HPDE6-E6E7 (cell line): ENCODE data around the gene FMN1.

Experiments
- DNase-seq: peaks from one replicate; pipeline ENCODE4 v3.0.0; 2011; ENCODE audit warnings: missing footprints; ENCODE audit errors: extremely low spot score

Gene FMN1

DNA sequence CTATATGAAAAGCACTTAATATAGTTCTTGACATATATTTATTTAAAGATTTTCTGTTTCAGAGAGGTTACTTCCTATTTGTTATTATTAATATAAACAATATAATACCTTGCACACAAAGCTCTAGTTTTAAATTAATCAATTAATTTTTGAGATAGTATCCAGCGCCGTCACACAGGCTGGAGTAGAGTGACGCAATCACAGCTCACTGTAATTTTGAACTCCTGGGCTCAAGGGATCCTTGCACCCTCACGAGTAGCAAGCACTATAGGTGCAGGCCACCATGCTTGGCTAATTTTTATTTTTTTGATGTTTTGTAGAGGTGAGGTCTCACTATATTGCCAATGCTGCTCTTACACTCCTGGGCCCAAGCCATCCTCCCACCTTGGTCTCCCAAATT, 267.4 kb downstream of the FMN1 start:
- DNase-seq = no peak

DNA sequence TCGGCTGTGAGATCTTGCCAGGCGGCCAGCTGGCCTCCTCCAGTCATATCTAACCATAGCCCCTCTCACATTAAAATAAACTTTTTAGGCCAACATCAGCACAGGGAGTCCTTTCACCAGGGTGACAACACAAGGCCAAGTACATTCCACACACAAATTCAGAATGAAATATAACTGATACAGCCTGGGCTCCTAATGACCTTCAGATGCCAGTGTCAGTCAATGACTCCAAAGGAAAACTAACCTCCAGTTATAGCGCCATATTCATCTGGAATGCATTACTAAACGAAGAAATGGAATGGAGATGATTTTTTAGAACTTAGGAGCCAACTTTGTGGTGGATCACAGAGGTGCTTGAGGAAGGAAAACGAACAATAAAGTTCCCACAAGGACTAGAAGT, 271.3 kb downstream of the FMN1 start:
- DNase-seq = no peak

DNA sequence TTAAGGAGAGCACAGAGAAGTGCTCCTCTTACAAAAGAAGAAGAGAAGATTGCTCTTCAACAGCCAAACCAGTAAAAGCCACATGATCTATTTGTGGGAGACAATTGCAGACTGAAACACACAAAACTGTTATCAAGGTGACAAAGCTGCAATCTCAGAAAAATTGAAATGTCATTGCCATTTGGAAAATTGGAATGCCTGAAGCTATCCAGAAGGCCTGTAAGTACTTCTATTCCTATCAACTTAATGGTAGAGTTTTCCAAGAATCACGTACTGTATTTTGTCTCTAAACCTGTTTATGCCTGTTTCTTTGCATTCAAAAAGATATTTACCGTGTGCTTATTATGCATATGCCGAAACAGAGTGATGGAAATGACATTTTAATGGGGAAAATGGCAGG, 272.0 kb downstream of the FMN1 start:
- DNase-seq = no peak

DNA sequence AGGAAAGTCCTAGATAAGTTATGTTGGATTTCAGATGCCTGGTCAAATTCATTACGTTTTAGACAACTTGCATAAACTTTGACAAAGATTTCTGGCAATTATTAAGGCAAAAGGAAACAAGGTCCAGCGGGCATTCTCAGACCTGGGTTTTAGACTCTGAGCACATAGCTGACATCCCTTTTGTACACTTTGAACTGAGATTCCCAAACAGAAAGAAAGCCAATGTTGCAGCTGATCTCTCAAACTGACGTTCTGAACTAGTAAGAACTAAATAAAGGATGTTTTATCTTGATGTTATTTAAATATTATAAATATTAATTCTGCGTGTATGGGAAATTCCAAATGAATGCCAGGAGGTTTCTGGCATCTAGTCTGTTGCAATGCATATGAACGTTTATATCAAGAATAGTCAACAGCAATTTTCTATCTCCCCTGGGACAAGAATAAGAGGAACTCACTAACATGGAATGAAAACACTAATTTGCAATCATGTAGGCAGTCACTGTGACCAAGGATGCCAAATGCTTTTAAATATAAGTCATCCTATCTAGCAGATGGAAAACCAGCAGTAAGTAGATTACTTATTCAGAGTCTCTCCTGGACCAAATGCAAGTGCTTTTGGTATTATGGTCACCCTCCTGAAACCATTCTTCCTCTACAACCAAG, 274.6 kb downstream of the FMN1 start:
- no peak for DNase-seq

DNA sequence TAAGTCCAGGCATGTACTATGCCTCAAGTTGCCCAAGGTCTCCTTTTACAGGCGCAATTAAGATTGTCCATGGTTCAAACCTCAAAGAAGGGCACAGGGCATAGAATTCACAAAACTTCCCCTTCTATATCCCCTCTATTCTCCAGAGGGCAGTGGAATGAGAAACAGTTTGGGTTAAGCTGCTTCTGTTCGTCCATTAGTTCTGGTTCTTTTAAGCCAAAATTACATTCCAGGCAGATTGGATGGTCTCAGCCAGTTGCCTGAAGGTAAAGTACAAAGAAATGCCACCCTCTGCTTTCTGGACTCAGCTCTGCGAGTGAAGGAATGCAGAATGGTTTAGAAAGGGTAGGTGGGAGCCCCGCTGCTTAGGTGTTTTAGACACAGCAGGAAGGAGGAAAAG, 276.0 kb downstream of the FMN1 start:
- no peak for DNase-seq

DNA sequence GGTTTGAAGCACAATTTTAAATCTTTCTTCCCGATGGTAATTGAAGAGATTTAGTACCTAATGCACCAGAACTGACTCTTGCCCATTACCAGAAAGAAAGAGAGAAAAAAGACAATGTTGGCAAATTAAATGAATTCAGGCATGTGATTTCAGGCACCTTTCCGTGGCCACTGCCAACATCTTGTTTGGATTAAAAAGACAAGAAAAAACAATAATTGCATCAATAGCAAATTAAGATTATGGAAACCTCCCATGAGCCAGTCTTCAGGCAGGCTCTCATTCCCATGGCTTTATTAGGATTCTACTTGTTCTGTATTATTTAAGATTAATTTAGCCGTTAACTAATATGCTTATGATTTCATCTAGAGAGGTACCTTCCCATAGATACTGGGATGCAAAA, 283.7 kb downstream of the FMN1 start:
- no peak for DNase-seq

DNA sequence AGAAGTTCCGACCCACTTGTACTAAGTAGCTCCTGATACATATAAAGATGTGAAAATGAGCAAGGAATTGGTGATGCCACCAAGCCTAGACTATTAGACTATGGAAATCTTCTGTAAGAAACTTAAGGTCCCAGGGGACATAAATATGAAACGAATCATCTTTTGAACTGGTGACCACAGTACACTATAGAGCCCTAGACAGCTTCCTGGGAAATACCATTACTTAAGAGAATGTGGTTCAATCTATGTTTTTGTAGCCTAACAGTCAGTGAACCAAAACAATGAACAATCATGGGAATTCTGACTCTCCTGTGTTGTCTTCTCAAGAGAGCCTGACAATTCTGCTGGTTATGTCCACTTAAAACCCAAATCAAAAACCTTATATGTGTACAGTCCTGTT, 285.1 kb downstream of the FMN1 start:
- DNase-seq = no peak

DNA sequence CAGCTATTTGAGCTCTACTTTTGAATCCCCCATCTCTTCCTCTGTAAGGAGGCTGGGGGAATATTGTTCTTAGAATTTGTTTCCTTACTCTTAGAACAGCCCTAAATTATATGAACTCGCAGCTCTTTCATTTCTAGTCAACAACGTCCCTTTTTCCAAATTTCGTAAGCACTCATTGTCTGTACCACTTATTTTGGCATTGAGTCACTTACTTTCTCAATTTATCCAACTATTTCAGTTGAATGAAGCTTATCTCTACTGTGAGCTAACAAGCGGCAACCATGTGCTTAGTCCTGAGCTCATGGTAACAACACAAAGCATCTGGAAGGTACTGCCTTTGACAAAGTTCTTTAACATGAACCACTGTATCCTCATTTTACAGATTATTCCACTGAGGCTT, 285.6 kb downstream of the FMN1 start:
- no peak for DNase-seq

DNA sequence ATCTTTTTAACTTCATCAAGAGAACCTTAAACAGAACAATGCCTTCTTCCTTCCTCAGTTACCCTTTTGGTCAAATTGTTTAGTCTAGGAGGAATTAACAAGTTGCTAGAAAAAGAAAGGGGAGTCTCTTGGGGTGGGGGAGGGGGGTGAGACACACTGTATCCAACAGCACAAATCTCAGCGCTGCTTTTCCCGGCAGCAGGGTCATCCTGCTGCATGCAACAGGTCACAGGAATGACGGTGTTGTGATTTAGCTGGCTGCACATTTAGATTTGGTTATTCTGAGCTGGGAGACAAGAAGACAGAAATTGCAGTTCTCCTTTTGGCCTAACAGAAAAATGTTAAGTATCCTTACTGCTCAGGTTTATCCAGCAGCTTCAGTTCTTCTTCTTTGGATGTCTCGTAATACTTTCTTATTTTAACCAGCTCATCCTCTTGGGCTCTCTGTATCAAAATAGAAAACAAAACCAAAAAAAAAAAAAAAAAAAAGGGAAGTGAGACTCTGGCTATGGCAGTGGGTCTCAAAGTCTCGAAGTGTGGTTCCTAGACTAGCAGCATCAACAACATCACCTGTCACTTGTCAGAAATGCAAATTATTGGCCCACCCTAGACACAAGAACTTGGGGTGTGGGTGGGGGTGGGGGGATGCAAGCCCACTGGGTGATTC, 286.2 kb downstream of the FMN1 start:
- DNase-seq = no peak

DNA sequence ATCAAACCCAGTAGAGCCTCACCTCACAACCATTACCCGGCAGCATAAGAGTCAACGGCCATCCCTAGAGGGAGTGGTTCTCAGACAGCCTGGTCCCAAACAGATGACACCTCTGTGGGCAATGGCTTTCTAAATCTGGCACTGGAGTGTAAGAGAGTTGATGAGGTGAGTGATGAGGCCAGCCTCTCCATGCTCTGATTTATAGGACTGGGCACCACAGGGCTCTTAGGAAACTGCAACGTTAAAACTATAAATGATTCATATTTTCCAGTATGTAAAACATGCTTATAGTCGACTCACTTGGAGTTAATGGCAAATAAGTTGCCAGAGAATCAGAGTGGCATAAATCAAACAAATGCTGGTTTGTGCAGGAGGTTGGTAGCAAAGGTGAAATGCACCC, 289.0 kb downstream of the FMN1 start:
- DNase-seq = no peak

DNA sequence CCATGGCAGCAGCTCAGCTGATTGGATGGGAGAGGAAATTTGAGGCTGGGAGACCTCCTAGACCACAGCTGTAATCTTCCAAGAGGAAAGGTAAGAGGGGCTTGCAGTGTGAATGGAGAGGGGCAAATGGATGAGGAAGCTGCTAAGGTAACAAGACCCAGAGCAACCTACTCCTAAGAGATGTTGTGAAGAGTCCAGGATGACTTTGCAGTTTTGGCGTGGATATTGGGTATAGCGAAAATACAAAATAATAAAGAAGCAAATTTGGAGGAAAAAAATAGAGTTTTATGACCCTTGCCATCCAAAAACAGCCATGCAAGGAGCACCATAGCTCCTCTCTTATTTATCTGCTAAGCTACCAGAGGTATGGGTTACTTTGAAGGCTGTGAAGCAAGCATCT, 290.1 kb downstream of the FMN1 start:
- DNase-seq = no peak

DNA sequence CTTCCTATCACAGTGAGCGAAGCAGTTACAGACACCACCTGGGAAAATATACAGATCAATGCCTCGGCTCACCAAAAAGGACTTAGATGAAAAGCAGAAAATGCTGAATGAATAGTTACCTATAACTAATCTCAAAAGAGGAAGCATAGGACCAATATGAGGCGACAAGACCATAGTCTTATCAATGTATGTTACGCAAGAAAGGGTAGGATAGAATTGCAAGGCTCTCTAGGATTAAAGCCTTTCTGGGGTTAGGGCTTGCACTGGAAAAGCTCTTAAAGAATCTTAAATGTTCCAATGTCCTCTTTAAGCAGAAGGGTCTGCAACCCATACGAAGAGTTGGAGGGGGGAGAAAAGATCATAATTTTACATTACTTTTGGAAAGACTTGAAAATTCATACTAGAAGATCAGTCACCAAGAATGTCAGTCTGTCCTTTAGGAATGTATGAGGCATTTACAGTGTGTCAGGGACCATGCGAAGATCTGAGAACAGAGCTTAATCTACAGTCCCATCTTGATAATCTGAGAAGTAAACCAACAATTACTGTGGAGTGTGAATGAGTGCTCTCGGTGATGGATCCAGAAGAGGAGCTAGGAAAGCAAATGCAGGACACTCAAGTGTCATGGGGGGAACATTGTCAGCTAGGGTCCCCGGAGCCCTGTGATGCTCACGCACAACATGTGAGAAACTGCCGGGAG, 290.8 kb downstream of the FMN1 start:
- no peak for DNase-seq

DNA sequence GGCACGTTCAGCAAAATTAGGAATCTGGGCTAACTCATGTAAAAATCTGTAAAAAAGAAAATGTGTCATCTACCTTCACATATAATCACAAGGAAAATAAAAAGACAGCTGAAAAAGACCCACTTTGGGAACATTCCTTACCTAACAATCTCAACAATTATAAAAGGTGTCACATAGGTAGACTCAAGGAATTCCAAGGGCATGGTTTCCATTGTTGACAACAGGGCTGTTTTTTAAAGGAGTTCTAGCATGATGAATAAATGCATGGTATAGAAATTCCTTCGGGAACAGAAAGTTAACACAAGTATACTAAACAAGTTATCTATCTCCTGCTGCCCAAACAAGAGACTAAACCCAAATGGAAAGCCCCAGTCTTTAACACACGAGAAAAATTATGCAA, 292.5 kb downstream of the FMN1 start:
- DNase-seq = no peak

DNA sequence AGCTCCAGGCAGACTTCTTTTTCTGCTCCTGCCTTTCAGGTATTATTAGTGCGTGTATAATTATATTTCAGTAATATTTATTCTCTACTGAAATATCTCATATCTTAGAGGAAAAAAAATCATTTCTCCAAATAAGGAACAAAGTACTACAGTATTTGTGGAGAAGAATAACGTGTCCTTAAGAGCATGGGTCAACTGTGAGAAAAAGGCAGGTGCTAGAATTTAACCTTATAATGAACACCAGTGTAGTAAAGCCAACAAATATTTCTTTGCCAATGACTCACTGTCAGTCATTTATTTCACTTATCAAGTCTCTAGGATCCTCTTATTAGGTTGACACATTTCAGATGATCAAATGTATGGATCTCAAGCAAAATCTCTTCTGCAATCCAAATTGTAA, 293.3 kb downstream of the FMN1 start:
- no peak for DNase-seq

DNA sequence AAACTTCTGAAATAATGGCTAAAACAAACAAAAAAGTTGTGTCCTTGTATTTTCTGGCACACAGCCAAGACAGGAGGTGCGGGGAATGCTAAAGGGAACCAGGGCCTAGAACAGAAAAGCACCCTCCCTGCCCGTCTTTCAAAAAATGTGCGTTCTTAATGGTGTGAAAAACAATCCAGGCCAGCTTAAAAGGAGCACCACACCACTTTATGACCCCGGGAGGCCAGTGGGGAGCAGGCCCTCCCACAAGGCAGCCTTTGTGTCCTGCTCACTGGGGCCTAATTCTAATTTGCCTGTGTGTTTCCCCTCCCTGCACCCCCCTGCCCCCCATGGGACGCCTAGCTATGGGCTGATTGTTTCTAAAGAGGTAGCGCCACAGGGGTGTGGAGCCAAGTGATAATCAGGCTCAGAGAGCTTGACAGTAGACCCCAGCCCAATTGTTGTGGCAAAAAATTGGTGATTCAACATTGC, 295.4 kb downstream of the FMN1 start:
- DNase-seq = no peak

DNA sequence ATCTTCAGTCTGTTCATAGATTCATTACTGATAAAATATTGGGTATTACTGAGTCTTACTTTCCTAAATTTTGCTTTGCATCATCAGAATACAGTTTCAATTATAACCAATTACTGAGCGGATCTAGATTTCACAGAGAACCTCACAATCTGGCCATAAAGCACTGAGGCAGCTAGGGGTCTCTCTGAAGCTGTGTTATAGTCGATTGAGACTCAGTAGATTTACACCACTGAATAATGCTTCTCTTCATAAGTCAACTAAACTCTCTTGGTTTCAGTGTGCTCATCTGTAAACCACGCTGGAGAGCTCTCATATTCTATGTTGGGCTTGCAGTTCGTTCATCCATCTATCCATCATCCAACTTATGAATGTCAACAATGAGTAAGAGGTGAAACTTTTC, 296.1 kb downstream of the FMN1 start:
- DNase-seq = no peak

DNA sequence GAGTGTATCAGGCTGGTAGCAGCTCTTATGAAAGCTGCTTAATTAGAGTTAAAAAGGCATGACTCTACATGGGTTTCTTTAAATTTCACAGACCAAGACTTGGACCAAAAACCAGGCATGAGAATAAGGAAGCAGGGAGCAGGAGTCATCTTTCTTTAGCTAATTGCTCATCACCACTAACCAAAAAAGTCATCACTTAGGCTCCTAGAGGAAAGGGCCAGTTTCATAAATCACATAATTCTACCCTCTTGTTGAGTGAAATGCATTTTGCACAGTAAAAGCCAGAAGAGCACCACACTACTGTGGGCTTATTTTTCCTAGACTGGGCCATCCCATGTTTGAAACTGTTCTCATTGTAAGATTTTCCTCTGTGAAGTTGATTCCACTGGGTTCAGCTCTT, 301.1 kb downstream of the FMN1 start:
- no peak for DNase-seq

DNA sequence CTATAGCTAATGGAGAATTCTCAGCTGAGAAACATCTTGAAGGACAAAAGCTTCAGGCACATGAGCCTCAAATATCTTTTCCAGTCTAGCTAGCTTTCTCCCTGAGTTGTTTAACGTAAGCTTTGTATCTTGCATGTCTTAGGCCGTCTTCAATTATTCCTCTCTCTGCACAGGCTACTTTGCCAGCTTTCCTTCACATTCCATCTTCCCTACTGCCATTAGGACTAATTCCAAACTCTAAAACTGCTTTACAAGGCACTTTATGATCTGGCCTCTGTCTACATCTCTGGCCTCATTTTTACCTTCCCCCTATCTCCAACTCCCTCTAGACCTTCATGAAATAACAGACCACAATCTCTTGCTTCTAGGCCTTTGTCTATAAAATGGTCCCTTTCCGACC, 305.3 kb downstream of the FMN1 start:
- no peak for DNase-seq

DNA sequence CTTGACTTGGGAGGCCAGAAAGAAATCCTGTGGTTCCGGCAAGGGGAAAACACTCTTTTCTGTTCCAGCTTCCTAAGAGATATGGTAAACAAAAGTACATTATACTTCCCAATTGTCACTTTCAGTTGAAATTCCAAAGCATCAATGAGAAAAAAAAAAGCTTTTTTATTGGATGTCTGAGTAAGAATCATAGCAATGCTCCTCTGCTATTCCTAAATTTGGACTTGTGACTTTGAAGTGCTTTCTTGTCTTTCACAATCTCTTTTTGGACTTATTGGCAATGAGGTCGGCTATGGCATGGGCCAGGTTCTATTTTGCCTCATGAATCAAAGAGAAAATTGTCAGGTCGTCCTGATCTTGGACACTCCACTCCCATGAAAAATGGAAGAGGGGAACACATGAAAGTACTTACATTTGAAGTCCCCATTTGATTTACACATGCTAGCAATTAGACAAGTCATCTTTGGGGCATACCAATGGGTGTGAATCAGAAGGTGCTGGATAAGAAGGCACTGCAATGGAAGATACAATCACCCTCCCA, 306.2 kb downstream of the FMN1 start:
- DNase-seq = no peak

DNA sequence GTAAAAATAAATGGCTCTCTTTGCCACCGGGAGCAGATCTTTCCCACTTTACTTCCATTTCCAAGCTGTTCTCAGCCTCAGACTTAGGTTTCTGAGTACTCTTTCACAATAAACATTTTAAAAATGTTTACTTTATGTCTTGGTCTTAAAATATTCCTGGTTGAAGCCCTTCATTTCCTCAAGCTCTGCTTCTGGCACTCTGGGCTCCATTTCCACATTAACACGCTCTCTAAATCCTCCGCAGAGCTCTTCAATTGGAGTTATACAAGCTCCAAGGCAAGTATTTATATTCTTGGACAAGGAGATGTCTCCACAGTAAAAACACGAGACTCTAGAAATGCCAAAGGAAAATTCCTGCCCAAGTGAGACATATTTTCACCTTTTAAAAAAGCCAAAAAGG, 307.4 kb downstream of the FMN1 start:
- no peak for DNase-seq

DNA sequence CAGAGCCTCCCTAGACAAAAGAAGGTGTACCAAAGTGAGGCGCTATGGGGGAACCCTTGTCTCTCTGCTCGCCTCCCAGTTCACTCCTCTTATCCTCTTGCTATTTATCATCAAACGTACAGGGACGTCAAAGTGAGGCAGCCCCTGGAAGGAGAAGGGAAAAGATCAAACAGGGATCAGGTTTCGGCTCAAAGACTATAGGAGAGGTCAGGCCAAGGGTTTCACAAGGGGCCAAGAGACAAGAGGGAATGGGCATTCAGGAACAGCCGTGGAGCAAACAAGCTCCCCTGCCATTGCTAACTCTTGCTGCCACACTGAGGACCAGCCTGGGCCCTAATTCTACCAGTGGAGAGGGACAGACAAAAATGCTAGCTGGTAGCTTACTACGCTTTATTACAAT, 308.1 kb downstream of the FMN1 start:
- no peak for DNase-seq

DNA sequence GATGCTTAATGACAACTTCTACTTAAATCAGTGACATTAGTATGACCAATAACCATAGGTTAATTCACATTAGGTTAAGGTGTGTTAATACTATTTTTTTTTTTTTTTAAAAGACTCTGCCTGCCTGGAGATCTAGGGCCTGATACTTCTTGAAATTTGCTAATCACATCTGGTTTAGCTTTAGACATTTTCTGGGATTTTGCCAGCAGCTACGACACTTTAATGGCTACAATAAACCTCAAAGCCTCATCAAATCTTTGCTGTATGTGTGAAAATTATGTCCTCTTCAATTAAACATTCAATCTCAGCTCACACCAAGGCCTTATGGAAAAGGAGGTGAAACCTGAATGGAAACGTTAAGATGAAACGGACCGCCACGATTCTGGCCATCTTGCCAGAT, 308.8 kb downstream of the FMN1 start:
- DNase-seq = no peak

DNA sequence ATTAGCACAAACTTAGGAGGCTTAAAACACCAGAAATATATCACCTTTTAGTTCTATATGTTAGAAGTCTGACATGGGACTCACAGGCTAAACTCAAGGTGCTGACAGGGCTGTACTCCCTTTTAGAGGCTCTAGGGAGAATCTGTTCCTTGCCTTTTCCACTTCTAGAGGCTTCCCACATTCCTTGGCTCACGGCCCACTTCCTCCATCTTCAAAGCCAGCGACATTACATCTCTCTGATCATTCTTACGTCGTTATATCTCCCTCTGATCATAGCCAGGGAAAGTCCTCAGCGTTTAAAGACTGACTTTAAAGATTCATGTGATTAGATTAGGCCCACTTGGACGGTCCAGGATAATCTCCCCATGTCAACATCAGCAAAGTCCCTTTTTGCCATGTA, 310.4 kb downstream of the FMN1 start:
- DNase-seq = no peak
